ENCODE measurements around the gene NRSN2. TPM values are rescaled to one million over a fixed set of nuclear protein-coding genes. Genes with fewer than 3 reads are reported as not detected.

Gene NRSN2
- total RNA-seq, 1 experiment from 2014 or later: 48.5 TPM

DNA sequence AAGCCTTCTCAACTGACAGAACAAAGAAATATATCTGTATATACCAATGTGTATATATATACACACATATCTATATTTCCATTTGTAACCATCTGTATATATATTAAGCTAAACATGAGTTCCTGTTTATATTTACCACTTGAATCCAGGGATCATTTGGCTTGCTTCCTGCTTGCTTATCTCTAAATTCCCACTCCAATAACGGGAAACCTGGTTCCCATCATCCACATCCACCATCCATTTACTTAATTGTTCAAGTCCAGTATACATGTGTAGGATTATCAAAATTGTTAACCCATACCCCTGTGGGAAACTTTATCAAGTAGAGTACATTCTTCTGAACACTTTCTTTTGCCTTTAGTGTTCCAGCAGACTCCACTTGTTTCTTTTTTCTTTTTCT, 34.0 kb upstream of the NRSN2 start:
- H3K36me3 ChIP-seq (replicated peaks; ENCODE audit: control insufficient read depth, insufficient read depth, low read length): no peaks in the 10 kb centered on the region
- H3K4me3 ChIP-seq (ENCODE audit: insufficient read depth, low read depth, low read length): no peak overlapping the region
- no peaks in the 10 kb centered on the region for H3K27me3 ChIP-seq (ENCODE audit: control insufficient read depth, insufficient read depth, low read length)
- no peak for DNase-seq

DNA sequence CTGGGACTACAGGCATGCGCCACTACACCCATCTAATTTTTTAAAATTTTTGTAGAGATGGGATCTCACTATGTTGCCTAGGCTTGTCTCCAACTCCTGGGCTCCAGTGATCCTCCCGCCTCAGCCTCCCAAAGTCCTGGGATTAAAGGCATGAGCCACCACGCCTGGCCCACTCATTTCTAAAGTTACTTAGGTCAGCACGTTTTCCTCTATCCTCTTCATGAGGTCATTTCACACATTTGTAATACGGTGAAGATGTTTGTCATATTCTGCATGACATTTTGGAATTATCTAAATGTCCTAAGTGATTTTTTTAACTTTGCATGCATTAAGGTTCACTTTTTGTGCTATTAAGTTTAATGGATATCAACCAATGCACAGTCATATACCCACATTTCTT, 33.5 kb upstream of the NRSN2 start:
- Histone ChIP-seq H3K36me3 (replicated peaks; ENCODE audit: control insufficient read depth, insufficient read depth, low read length) (no peaks in the 10 kb centered on the region), H3K4me3 (ENCODE audit: insufficient read depth, low read depth, low read length) (no peak overlapping the region), H3K27me3 (ENCODE audit: control insufficient read depth, insufficient read depth, low read length) (no peaks in the 10 kb centered on the region)
- no peak for DNase-seq

- Histone ChIP-seq H3K4me3 (ENCODE audit: insufficient read depth, low read depth, low read length) (no peak overlapping the region), H3K27me3 (ENCODE audit: control insufficient read depth, insufficient read depth, low read length) (no peaks in the 10 kb centered on the region), H3K36me3 (replicated peaks; ENCODE audit: control insufficient read depth, insufficient read depth, low read length) (no peaks in the 10 kb centered on the region)
- no peak for DNase-seq
These were observed 33.0 kb upstream of the NRSN2 start for GRCh38 chr20:313948-314347.

GRCh38 chr20:316316-317068, 30.4 kb upstream of the NRSN2 start:
- no peaks in the 10 kb centered on the region; the same call in 1 of the 2 replicates for H3K36me3 ChIP-seq (replicated peaks; ENCODE audit: control insufficient read depth, insufficient read depth, low read length)
- no peaks in the 10 kb centered on the region for H3K27me3 ChIP-seq (ENCODE audit: control insufficient read depth, insufficient read depth, low read length)
- no peak overlapping the region for H3K4me3 ChIP-seq (ENCODE audit: insufficient read depth, low read depth, low read length)
- no peak for DNase-seq

DNA sequence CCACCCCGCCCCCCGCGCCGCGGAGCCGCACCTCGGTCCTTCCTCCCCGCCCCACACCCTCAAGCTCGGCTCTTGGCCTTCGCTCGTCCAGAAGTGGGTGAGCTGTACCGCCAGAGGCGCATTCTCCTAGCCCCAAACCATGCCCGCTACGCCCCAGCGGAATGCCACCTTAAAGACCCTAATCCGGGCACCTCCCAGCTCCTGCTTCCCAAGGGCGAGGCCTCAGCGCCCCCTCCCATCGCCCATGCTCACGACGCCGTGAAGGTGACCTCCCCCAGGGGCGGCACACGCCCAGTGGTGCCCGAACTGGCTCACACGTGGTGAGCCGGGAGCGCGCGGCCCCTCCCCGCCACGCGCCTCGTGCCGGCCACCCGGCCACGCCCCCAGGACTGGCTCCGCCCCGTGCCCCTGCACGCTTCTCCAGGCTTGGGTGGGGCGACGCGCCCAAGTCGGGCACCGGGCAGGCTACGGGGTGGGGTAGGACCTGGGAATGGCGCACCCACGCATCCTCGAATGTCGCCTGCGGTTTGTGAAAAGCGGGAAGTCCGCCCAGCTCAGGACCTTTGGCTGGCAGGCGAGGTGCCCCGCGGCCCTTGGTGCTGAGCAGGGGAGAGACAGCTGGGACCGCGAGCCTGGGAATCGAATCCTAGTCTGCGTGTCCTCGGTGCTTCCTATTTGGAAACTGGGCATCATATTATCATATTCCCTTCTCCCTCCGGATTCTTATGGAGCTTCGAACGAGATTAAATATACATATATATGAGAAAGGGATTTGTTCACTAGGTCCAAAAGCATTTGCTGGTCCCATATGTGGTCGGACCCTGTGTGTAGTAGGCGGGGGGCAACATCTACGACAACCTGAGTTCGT, 22.5 kb upstream of the NRSN2 start:
- DNase-seq: peak; percentile 94
- H3K36me3 ChIP-seq (replicated peaks; ENCODE audit: control insufficient read depth, insufficient read depth, low read length): peaks cover 3% of the 10 kb centered on the region
- H3K27me3 ChIP-seq (ENCODE audit: control insufficient read depth, insufficient read depth, low read length): no peaks in the 10 kb centered on the region
- H3K4me3 ChIP-seq (ENCODE audit: insufficient read depth, low read depth, low read length): peak overlapping the region; percentile 61

- Histone ChIP-seq H3K27me3 (ENCODE audit: control insufficient read depth, insufficient read depth, low read length) (no peaks in the 10 kb centered on the region), H3K36me3 (replicated peaks; ENCODE audit: control insufficient read depth, insufficient read depth, low read length) (peaks cover 3% of the 10 kb centered on the region), H3K4me3 (ENCODE audit: insufficient read depth, low read depth, low read length) (peak within 1 kb of the TSS; percentile 98)
- peak; percentile 96 for DNase-seq
These were observed 21.6 kb upstream of the NRSN2 start, which contains the start of gene SOX12 for GRCh38 chr20:325045-325888. Gene SOX12 (plus strand): TSS chr20:325552. CDS start chr20:325925, 373 bp downstream.

- peaks cover 3% of the 10 kb centered on the region for H3K36me3 ChIP-seq (replicated peaks; ENCODE audit: control insufficient read depth, insufficient read depth, low read length)
- DNase-seq: peak; percentile 87
- H3K4me3 ChIP-seq (ENCODE audit: insufficient read depth, low read depth, low read length): peak overlapping the region; percentile 98
These were observed 20.8 kb upstream of the NRSN2 start for GRCh38 chr20:325889-326644.

GRCh38 chr20:326645-327185, 20.2 kb upstream of the NRSN2 start:
- no peak for DNase-seq
- Histone ChIP-seq H3K27me3 (ENCODE audit: control insufficient read depth, insufficient read depth, low read length) (no peaks in the 10 kb centered on the region), H3K36me3 (replicated peaks; ENCODE audit: control insufficient read depth, insufficient read depth, low read length) (peaks cover 3% of the 10 kb centered on the region), H3K4me3 (ENCODE audit: insufficient read depth, low read depth, low read length) (peak overlapping the region; percentile 98)

More at GRCh38 chr20:325889-326644, 20.8 kb upstream of the NRSN2 start:
- no peaks in the 10 kb centered on the region for H3K27me3 ChIP-seq (ENCODE audit: control insufficient read depth, insufficient read depth, low read length)

DNA sequence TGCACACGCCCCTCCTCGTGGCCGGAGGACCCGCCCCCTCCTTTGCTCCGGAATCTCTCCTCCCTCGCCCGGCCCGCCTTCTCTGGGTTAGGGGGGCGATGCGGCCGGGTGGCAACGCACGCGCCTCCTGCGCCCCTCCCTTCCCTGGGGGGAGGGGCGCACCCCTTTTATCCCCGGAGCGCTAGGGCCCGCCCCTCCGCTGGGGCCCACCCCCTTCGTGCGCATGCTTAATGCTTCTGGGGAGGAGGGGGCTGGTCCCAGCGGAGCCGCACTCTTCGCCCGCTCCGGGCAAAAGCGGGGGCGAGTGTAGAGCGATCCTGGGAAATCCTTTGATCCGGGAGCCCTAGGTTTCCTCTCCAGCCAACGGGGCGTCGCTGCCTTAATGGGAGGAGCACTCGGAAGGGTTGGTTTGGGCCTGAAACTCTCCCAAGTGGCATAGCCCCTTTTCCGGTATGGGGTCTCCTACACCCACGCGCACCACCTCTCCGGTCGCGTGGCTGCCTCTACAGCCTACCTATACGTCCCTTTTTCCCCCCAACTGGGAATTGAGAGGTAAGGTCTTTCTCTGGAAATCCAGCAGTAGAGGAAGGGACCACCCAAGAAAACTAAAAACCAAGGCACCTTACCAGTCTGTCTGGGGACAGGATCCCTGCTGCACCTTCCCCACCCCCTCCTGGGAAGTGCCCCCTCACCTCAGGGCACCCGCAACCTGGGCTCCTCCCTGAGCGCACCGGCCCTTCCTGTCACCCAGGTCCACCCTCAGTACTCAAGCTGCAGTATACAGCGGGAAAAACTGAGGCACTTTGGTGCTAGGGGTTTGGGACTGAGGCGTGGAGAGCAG, 19.5 kb upstream of the NRSN2 start:
- Histone ChIP-seq H3K36me3 (replicated peaks; ENCODE audit: control insufficient read depth, insufficient read depth, low read length) (peaks cover 3% of the 10 kb centered on the region), H3K27me3 (ENCODE audit: control insufficient read depth, insufficient read depth, low read length) (no peaks in the 10 kb centered on the region), H3K4me3 (ENCODE audit: insufficient read depth, low read depth, low read length) (peak overlapping the region; percentile 61)
- peak; percentile 99 for DNase-seq

DNA sequence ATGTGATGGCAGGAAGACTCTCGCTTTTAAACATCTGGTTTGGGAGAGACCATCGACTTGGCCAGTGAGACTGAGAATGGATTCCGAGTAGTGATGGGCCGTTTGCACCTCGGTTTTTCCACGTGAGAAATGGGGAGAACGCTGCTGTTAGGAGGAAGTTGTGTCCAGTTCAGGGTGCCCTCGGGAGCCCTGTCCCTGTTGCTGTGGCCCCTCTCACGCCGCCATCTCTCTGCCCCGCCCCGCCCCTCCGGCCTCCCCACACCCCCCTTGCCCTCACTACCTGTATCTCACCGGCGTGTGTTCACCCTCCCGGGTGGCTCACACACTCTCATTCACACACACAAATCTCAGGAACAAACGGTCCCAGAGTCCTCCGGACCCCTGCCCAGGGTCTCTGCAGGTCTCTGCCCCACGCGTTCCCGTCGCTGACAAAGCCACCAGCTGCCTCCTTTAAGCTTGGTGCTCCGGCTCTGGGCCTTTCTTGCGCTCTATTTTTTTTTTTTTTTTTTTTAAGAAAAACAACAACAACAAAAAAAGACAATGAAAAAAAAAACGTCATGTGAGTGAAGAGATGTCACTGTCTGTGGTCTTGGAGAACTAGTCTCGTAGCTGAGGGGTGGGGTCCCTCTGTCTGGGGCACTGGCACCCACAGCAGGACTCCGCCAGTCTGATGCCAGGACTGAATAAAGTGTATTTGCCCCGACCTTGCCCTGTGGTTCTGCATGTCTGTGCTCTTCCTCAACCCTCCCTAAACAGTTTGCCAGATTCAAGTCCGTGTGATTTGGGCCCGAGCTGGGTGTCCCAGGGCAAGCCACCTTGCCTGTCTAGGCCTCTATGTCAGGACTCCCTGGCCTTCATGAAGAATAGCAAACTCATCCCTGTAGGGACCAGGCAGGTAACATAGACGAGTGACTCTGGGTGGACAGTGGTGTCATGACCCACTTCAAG, 18.6 kb upstream of the NRSN2 start:
- DNase-seq: no peak
- H3K4me3 ChIP-seq (ENCODE audit: insufficient read depth, low read depth, low read length): peak overlapping the region; percentile 61
- H3K36me3 ChIP-seq (replicated peaks; ENCODE audit: control insufficient read depth, insufficient read depth, low read length): peaks cover 3% of the 10 kb centered on the region
- no peaks in the 10 kb centered on the region for H3K27me3 ChIP-seq (ENCODE audit: control insufficient read depth, insufficient read depth, low read length)

DNA sequence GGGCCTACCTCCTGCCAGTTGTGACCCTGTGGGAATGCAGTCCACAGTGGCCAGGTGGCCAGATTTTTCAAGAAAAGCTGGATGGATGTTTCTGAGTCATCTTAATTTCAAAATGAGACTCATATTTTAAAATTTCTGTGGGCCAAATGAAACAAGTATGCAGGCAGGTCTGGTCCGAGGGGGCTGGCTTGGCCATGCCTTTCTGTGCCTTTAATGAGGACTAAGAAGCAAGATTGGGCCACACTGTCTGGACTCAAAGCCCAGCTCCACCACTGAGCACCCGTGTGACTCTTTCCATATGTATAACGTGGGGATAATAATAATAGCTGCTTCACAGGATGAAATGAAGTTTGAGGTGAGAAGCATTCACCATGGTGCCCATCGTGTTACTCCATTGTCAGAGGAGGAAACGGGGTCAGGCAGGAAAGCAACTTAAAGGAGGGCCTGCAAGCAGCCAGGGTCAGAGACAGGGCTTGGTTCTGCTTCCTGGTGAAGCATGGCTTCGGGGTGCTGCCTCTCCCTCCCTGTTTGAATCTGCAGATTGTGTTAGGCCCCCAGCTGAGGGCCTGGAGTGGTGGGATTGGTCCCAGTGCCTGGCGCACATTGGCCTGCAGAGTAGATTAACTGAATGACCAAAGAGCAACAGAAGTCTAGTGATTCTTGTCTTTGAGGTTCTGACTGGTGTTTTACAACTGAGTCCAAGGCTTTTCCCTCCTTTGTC, 17.8 kb upstream of the NRSN2 start:
- Histone ChIP-seq H3K4me3 (ENCODE audit: insufficient read depth, low read depth, low read length) (no peak overlapping the region), H3K27me3 (ENCODE audit: control insufficient read depth, insufficient read depth, low read length) (no peaks in the 10 kb centered on the region), H3K36me3 (replicated peaks; ENCODE audit: control insufficient read depth, insufficient read depth, low read length) (peaks cover 3% of the 10 kb centered on the region)
- DNase-seq: no peak

GRCh38 chr20:329851-330232, 17.1 kb upstream of the NRSN2 start:
- H3K4me3 ChIP-seq (ENCODE audit: insufficient read depth, low read depth, low read length): no peak overlapping the region

More at GRCh38 chr20:329851-330232, 17.1 kb upstream of the NRSN2 start:
- Histone ChIP-seq H3K36me3 (replicated peaks; ENCODE audit: control insufficient read depth, insufficient read depth, low read length) (peaks cover 3% of the 10 kb centered on the region), H3K27me3 (ENCODE audit: control insufficient read depth, insufficient read depth, low read length) (no peaks in the 10 kb centered on the region)
- DNase-seq: no peak

All from H7 (cell line).